CD4-positive, alpha-beta T cell treated with Interleukin-6 at 100 ng/mL for 8 hours (primary cell): ENCODE data around the gene ATP5ME.

Experiments used
- DNase-seq: peaks from one replicate; pipeline ENCODE4 v3.0.0-alpha.2; 2020; ENCODE audit warnings: mixed read lengths, low spot score

Gene ATP5ME

GRCh38 chr4:634599-634985, 39.5 kb downstream of the ATP5ME start:
- DNase-seq, result no peak

GRCh38 chr4:633976-634598, 40.0 kb downstream of the ATP5ME start:
- DNase-seq, result no peak

GRCh38 chr4:633406-633805, 40.7 kb downstream of the ATP5ME start:
- no peak for DNase-seq

GRCh38 chr4:632926-633325, 41.1 kb downstream of the ATP5ME start:
- DNase-seq, result no peak

GRCh38 chr4:632196-632790, 41.8 kb downstream of the ATP5ME start:
- DNase-seq, result no peak

GRCh38 chr4:630656-631055, 43.4 kb downstream of the ATP5ME start:
- no peak for DNase-seq

GRCh38 chr4:629915-630641, 44.0 kb downstream of the ATP5ME start:
- no peak for DNase-seq

- no peak for DNase-seq
Observed at GRCh38 chr4:629636-629914, 44.5 kb downstream of the ATP5ME start.

GRCh38 chr4:628821-629635, 45.0 kb downstream of the ATP5ME start:
- DNase-seq, result no peak

- no peak for DNase-seq
Observed at GRCh38 chr4:628311-628741, 45.8 kb downstream of the ATP5ME start.

GRCh38 chr4:627347-628125, 46.5 kb downstream of the ATP5ME start:
- DNase-seq, result no peak

- DNase-seq, result no peak
Observed at GRCh38 chr4:626201-627091, 47.6 kb downstream of the ATP5ME start.

GRCh38 chr4:625631-626161, 48.4 kb downstream of the ATP5ME start:
- DNase-seq, result no peak

GRCh38 chr4:624705-625590, 49.1 kb downstream of the ATP5ME start, which contains the start of gene PDE6B:
PDE6B (plus strand) TSS chr4:625573; CDS start chr4:625627, 54 bp downstream.
- DNase-seq, result no peak

- DNase-seq, result no peak
Observed at GRCh38 chr4:623914-624566, 50.0 kb downstream of the ATP5ME start.

GRCh38 chr4:622996-623913, 50.8 kb downstream of the ATP5ME start:
- DNase-seq, result no peak
